PFSK-1 (cell line): ENCODE results near the gene CDKN2B-AS1.

Experiments used
- FOXP2 ChIP-seq: optimal IDR thresholded peaks from 2 replicates; pipeline ENCODE3; 2011; ENCODE audit warnings: borderline replicate concordance, control low read depth, inconsistent platforms; ENCODE audit not compliant: insufficient read depth; ENCODE audit errors: extremely low read length, extremely low read depth
- POLR2AphosphoS5 ChIP-seq: IDR thresholded peaks from 2 replicates; pipeline ENCODE4 v1.6.1; 2012; ENCODE audit warnings: low read depth, mild to moderate bottlenecking, control low read depth, low read length, moderate library complexity
- SIN3A ChIP-seq: IDR thresholded peaks from 2 replicates; pipeline ENCODE4 v1.6.1; 2012; ENCODE audit warnings: mild to moderate bottlenecking, low read length, moderate library complexity, borderline replicate concordance; ENCODE audit not compliant: insufficient read depth
- TAF1 ChIP-seq: IDR thresholded peaks from 2 replicates; pipeline ENCODE4 v1.6.1; 2012; ENCODE audit warnings: low read length, control low read depth, borderline replicate concordance; ENCODE audit not compliant: insufficient read depth
- TF ChIP-seq, protein P1 (sequence below), 2 experiments: IDR thresholded peaks; 2 replicates each; pipeline versions ENCODE4 v1.6.1 to v1.8.0; 2011 to 2012; ENCODE audit warnings: low read depth in 2 of 2, low read length in 2 of 2, control low read depth in 1 of 2, inconsistent platforms in 1 of 2, mild to moderate bottlenecking in 1 of 2, moderate library complexity in 1 of 2; ENCODE audit not compliant: insufficient read depth in 1 of 2

DNA sequence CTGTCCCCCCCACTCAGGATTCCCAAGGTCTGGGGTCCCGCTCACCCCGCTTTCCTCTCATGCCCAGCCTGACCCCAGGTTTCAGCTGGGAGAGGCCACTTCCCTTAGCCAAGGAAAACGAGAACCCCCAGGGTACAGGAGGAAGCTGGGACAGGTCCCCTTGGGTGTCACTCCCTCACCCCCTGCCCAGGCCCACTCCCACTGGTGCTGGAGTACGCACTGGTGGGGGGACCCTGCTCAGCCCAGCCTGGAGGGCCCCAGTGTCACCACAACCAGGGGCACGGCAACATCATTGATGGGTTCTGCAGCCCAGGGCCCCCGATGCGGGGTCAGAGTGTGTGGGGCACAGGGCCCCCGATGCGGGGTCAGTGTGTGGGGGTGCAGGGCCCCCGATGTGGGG lies 159.5 kb downstream of the CDKN2B-AS1 start:
- TF ChIP-seq TAF1 (no peak), POLR2AphosphoS5 (no peak), SIN3A (no peak), FOXP2 (no peak)
- TF ChIP-seq, protein P1, sequence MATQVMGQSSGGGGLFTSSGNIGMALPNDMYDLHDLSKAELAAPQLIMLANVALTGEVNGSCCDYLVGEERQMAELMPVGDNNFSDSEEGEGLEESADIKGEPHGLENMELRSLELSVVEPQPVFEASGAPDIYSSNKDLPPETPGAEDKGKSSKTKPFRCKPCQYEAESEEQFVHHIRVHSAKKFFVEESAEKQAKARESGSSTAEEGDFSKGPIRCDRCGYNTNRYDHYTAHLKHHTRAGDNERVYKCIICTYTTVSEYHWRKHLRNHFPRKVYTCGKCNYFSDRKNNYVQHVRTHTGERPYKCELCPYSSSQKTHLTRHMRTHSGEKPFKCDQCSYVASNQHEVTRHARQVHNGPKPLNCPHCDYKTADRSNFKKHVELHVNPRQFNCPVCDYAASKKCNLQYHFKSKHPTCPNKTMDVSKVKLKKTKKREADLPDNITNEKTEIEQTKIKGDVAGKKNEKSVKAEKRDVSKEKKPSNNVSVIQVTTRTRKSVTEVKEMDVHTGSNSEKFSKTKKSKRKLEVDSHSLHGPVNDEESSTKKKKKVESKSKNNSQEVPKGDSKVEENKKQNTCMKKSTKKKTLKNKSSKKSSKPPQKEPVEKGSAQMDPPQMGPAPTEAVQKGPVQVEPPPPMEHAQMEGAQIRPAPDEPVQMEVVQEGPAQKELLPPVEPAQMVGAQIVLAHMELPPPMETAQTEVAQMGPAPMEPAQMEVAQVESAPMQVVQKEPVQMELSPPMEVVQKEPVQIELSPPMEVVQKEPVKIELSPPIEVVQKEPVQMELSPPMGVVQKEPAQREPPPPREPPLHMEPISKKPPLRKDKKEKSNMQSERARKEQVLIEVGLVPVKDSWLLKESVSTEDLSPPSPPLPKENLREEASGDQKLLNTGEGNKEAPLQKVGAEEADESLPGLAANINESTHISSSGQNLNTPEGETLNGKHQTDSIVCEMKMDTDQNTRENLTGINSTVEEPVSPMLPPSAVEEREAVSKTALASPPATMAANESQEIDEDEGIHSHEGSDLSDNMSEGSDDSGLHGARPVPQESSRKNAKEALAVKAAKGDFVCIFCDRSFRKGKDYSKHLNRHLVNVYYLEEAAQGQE (IDR thresholded peaks at IDR 0.05; ENCODE audit: insufficient read depth in 1 of 2, low read depth in 2 of 2, low read length in 2 of 2) = no peak
